NCI-H128 (cell line): Measurements from ENCODE around the gene PCGF3.
A peak's percentile ranks its signal among the peaks of the same experiment; 100 is the strongest.
"Not testable (repeated sequence)": the region's sequence is repeated elsewhere in the genome, so short reads cannot be mapped to it uniquely, and the experiment has no call there.

Experiments used
- DNase-seq: peaks from one replicate; lab custom pipeline; 2025; ENCODE audit not compliant: unreplicated experiment; lab: John Stamatoyannopoulos, UW

Gene PCGF3

DNA sequence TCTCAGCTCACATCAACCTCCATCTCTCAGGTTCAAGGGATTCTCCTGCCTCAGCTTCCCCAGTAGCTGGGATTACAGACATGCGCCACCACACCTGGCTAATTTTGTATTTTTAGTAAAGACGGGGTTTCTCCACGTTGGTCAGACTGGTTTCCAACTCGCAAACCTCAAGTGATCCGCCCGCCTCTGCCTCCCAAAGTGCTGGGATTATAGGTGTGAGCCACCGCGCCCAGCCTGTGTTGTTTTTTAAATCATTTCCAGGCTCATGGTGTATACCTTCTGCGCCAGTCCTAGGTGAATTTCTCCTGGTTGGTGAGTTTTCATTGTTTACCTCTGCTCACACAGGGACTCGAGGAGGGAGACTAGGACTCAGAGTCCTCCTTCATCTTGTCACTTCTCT, 74.6 kb downstream of the PCGF3 start:
- not testable (repeated sequence) for DNase-seq

DNA sequence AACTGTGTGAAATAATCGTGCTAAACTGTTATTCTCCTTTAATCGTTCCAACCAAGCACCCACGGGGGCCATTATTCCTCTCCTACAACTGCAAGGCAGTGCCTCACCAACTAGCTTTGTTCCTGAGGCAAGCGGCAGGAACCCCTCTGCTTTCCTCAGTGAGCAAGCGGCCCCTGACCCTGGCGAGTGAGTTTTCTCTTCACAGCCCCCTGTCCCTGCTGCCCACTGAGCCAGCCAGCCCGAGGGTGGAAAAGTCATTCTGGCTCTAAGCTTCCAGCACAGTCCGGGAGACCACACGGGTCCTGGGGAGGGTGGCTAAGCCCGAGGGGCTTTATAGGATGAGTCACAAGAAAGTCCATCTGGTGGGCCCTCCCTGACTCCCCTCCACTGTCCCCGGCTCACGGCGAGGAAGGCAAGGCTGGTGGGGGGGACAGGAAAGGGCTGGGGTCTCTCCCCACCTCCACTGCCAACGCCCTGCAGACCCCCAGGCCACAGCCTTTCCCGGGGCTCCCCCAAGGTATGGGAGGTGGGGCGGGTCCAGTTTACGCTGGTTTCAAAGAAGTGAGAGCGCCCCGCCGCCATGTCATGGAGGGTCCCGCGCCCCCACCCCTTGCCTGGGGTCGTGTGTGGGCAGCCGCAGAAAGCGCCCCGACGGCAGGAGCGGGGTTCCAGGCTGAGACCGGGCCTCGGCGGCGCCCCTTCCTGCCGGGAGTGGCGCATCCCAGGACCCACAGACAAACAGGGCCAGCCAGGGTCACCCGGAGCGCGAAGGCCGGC, 75.3 kb downstream of the PCGF3 start:
- DNase-seq, result no peak

DNA sequence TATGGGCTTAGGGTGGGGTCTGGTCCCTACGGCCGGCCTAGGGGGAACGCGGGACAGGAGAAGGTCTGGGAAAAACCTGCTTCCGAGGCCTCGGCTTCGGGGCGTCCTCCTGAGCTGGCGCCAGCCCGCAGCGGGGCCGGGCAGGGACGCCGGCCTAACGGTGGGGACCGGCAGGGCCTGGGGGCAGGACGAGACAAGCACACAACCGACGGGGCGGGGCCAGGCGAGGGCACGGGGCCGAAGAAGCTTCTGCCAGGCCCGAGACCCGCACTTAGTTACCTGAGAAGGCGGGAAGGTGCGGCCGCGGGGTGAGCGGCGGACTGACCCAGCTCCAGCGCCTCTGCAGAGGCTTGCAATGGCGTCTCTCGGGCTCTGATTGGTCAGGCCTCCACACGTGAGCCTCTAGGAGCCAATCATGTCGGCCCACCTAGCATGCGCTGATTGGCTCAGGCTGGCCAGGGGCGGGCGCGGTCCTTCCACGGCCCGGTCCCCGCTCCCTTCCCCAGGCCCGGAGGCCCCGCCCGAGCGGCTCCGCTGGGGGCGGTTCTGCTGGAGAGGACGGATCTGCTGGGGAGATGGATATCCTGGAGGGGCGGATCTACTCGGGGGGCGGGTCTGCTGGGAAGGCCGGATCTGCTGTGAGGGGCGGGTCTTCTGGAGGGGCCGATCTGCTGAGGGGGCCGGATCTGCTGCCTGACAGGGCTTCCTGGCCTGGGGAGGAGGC, 76.0 kb downstream of the PCGF3 start:
- DNase-seq, result peak; percentile 88

DNA sequence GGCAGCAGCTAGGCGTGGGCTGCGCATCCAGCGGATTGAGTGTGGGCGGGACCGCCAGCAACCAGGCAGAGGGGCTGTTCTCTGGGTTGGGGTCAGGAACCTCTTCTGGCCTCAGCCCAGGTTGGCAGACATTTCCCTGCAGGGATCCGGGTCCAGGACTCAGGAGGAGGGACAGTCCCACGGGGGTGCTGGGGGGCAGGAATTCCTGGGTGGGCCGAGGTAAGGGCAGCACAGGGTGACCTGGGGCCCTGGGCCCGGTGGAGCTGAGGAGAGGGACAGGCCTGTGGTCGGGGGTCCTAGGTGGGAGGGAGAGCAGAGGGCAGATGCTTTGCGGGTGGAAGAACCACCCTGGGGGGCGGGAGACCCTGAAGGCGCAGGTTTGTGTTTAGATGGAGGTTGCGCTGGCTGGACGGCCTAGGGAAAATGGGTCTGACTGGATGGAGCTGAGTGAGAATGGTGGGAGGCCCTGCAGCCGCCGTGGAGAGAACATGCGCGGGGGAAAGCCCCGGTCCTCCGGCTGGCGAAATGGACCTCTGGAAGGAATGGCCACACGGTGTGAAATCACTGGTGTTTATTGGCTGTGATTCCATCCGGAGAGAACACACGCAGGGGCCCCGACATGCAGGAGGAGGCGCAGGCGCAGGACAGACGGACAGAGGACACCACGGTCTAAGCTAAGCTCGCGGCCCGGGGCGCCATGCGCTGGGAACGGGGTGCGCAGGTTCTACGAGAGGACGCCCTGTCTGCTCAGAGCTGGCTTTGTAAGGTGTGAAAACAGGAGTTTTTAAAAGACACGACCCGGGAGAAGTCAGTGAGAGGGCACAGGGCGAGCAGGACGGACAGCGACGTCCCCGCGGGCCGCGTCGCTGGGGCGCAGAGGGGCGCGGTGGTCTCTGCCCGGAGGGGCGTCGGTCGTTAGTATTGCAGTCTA, 79.0 kb downstream of the PCGF3 start:
- DNase-seq, result no peak

DNA sequence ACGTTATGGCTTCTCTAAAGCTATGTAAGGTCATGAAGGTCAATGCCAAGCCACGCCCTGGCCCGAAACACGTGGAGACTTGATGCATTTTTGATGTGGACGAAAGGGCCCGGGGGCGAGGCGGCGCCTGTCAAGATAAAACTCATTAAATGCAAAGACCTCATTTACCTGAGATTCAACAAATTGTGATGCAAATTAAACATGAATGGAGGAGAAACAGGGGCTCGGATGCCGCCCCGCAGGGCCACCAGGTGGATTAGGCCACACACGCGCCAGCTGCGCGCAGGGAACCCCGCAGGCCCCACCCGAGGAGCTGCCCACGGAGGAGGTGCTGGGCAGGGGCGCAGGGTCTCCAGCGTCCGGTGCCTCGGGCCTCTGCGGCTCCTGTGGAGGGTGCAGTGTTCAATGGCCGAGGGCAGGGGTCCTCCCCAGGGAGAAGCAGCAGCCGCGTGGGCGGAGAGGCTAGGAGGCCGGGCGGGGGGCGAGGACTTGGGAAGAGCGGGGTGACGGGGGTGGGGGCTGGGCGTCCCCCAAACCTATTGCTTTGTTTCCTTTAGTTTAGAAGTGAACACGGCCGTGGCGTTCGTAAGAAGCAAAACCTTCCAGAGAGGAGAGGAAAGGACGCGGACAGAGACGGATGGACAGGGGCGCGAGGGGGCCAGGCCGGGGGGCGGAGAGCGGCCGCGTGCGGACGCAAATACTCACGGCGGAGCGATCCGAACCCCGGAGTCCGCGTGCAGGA, 79.9 kb downstream of the PCGF3 start:
- DNase-seq, result no peak

DNA sequence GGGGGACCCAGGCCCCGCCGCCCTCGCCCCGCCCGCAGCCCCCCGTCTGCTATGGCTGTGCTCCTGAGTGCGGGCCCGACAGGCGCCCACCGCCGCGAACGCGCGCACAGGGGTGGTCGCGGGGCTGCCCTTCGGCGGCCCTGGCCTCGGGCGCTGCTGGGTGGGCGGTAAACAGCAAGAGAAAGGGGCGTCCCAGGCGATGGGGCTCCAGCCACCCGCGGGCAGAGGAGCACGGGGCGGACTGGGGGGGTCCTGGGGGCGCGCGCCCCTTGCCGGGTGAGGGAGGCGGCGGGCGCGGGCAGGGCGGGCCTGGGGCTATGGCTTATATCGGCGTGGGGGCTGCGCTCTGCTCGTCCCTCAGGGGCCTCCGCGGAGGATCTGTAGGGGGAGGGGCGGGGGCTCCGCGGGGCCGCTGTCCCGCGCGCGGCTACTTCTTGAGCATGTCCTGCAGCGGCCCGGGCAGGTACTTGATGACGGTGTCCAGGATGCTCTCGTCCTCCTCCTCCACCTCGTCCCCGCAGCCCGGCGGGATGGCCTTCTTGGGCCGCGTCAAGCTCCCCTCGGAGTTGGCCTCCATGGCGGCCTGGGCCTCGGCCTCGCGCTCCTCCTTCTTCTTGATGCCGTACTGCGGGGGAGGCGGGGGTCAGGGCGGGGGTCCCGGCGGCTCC, 80.6 kb downstream of the PCGF3 start:
- DNase-seq, result no peak

DNA sequence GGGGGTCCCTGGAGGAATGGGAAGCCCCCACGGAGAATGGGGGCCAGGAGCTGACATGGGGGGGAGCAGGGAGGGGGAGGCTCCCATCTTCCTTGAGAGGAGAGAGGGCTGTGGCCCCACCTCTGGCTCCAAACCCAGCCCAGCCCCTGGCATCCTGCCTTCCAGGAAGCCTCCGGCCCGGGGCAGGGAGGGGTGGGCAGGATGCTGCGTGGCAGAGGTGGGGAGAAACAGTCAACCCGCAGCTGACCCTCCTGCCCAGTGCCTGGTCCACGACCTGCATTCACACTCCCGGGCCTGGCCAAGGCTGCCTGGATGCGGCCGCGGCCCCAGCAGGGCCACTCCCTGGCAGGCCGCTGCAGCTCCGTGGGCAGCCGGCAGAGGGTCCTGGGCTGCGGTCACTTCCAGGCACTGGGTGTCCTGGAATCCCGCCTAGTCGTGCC, 81.2 kb downstream of the PCGF3 start:
- no peak for DNase-seq

DNA sequence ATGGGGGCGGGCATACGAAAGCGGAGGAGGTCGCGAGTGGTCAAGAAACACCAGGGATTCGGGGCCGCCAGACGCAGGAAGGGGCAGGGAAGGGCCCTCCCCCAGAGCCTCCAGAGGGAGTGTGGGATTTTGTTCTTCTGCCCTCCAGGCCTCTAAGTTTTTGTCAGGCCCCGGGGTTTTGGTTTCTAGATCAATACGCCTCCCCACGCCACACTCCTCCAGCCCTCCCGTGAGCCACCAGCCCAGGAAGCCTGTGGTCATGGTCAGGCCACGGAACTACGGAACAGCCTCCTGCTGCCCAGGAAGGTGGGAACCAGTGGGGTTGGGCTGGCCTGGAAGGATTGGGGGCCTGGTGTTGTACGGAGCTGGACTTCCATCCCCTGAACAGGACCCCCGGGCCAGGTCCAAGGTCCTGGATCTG, 81.9 kb downstream of the PCGF3 start:
- DNase-seq, result no peak

DNA sequence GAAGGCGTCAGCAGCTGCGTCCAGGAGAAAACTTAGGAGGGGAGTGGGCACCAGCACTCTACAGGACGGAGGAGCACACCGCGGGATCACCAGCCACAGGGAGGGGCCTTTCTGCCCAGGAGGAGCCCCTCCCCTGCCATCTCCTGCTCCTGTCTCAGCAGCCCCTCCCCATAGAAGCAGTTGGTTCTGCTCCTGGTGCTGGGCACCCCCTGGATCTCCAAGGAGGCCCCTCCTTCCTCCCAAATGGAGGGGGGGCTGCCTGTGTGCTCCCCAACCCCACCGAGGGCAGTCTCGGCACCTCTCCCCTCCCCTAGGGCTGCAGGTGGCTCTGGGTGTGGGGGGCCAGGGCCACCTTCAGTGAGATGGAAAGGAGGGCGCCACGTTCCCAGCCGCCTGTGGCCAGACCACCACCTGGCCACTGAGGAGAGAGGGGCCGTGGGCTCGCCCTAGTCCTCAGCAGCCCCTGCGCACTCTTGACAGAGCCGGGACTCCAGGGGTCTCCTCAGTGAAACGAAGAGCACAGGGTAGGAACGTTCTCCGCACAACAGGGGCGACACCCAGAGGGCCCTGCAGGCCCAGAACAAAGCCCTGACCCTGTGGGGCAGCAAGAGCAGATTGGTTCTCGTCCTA, 82.5 kb downstream of the PCGF3 start:
- DNase-seq, result no peak

DNA sequence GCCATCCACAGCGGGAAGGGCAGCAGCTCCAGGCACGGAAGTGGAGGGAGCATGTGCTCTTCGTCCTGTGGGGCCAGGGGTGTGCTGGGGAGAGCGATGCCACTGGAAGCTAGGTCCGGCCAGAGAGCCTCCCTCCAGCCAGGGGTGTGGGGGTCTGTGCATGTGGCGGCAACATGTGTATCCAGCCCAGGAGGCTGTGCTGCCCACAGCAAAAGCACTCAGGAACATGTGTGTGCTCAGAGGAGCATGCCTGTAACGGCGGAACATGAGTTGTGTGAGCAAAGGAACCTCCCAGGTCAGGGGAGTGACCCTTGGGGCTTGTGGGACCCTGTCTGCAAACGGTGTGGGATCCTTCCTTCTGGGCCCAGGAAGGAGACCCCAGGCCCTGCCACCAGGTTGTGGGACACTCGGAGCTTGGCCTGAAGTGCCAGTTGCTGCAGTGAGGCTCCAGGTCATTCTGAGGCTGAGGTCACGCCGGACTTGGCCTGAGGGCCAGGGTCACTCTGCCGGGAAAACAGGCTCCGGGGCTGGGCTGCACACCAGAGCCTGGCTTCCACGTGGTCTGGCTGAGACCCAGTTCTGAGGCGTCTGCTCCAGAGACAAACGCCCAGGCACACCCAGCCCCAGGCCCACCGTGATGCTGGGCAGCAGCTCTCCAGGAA, 83.1 kb downstream of the PCGF3 start:
- DNase-seq, result no peak

DNA sequence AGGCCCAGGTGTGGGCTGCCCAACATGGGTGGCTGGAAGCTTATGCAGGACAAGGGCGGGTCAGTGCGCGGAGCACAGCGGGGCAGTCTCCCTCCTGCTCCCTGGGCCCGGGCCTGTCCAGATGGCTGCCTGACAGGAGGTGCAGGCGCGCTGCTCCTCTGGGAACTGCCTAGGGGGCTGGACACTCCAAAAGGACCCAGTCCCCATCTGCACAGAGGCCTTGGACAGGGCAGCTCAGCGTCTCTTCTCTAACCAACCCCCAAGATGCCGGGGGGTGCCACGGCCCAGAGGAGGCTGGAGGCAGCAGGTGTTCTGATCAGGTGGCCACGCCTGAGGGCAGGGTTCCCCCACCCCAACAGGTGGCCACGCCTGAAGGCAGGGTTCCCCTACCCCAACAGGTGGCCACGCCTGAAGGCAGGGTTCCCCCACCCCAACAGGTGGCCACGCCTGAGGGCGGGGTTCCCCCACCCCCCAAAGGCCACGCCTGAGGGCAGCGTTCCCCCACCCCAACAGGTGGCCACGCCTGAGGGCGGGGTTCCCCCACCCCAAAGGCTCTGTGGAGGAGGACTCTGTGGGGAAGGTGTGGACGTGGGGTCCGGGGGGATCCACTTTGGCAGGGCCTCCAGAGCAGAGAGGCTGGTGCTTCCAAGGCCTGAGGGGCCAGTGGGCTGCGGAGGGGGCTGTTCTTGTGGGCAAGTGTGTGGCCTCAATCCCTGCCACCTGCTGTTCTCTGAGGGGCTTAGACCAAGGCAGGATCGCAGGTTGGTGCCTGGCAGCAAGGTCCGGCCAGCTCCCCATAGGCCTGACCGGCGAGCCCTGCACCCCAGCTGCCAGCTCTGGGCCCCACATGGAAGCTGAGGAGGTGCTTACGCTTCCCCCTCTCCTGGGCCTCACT, 84.2 kb downstream of the PCGF3 start:
- DNase-seq, result no peak

DNA sequence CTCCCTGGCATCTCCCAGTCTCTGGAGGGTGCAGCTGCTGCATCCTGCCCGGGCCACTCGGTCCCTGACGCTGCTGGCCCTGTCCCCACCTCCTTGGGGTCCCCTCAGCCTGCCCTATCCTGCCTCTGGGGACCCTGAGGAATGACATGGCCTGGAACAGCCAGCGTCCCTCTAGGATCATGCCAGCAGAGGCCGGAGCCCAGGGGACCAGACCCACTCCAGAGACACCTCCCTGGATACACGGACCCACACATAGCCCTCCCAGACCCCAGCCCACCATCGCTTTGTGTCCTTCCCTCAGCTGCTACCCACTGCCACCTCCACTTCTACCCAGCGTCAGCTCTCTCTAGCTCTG, 84.8 kb downstream of the PCGF3 start:
- no peak for DNase-seq

DNA sequence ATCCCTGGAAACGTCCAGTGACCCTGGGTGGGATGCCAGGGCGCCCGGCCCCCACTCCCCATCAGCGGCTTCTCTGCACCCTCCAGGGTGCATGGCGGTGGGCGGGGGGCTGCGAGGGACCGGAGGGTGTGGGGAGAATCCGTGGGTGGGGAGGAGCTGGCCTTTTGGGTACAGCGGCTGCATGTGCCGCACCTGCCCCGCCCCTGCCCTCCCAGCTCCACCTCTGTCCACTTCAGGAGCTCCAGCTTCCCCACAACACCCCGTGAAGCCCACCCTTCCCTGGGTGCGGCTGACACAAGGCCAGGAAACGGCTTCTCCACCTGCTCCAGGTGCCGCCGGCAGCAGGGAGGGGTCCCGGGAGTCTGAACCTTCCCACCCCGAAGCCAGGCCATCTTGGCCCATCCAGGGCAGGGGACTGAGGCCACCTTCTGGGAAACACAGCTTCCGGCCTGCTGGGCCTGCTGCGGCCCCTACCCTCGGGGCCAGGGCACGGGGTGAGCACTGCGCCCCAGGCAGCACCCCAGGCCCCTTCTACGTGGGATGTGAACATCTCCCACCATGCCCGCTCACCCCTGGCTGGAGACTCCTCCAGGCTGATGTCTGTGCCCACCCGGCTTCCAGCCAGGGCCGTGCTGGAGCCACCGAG, 85.7 kb downstream of the PCGF3 start:
- DNase-seq, result no peak

DNA sequence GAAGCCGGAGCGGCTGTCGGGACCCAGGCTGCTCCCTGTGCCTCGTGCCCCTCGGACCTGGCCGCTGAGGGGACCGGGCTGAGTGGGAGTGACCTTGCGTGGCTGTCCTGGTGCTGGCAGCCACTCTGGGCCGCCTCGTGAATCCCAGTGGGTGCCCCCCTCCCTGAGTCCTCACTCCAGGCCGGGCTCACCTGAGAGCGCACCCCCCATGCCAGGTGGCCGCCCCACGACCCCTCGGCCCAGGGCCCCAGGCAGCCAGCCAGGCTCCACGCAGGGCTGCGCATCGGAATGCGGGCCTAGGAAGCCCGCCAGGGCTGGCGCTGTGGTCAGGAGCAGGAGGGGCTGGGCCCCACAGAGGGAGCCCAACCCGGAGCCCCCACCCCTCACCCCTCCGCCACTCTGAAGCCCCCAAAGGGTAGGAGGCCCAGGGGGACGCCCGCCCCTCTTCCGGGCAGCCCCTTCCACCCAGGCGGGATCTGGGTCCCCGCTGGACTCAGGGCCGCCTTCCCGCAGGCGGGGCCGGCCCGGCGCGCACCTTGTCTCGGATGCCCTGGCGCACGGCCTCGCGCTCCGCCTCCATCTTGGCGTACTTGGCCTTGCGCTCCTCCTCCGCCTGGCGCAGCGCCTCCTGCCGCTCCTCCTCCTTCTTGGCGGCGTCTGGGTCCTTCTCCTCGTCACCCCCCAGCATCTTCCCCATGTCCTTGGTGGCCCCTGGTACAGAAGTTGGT, 86.4 kb downstream of the PCGF3 start:
- no peak for DNase-seq

DNA sequence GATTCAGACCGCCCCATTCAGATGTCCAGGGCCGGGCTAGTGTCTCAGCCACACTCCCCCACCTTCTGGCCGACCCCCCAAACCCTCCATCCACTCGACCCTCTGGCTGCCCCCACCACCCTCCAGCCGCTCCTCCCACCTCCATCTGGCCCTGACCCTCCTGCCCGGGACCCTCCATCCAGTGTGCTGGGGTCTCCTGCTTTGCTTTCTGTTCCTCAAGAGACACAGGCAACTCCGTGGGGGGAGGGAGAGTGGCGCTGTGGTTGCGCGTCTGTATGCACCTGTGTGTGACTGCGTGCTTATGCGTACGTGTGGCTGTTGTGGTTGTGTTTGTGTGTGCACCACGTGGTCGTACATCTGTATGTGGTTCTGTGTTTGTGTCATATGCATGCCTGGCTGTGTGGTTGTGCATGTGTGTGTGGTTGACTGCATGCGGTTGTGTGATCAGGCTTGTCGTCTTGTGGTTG, 87.0 kb downstream of the PCGF3 start:
- DNase-seq, result no peak

DNA sequence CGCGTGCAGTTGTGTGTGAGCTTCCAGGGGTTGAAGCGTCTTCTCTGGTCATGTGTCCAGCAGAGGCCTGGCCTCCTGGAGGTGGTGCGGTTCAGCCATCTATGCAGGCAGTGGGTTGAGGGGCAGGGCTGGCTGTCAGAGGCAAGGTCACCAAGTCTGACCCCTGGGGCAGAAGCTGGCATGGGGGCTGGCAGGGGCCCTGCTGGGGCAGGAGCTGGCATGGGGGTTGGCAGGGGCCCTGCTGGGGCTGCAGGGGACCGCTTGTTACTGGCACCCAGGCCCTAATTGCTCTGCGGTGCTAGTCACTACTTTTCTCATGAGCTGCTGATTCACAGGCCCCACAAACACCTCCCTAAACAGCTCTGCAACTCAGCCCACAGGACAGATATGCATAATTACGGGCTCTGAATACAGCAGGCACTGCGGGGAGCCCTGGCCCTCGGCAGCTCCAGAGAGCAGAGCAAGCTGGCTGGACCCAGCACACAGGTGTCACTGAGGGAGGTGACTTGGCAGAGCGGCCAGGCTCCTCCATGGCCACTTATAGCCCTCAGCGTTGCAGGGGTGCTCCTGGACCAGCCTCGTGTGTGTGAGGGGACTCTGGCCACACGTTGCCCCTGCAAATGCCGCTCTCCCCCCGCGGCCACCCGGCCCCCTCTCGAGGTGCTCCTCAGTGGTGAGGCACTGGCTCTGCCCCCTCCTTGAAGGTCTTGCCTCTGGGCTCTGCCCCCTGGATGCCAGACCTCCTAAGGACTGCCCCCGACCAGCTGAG, 87.6 kb downstream of the PCGF3 start:
- no peak for DNase-seq
